Measurements from ENCODE around the gene AP1G1. TPM values are rescaled to one million over a fixed set of nuclear protein-coding genes. Genes with fewer than 3 reads are reported as not detected.

The AP1G1 gene
- polyA plus RNA-seq, 1 donor (not counting 4 experiments of a cell fraction or from before 2014, with no cell fraction given) = 62.5 TPM

- no peak for FAIRE-seq
- H4K20me1 ChIP-seq (ENCODE audit: control insufficient read depth, extremely low read depth, insufficient read depth, low read length) = no peaks in the 10 kb centered on the region
- no peak for DNase-seq (ENCODE audit: low read depth, low spot score)
- dilution Hi-C loops (cut with MboI; ENCODE audit: extremely low pct_ligation_motif_present, low sequenced_read_pairs) = no loop called here
- no peaks in the 10 kb centered on the region for H3K9me1 ChIP-seq (ENCODE audit: control insufficient read depth, extremely low read depth, insufficient read depth, low read length)
- no peak overlapping the region for H3K9ac ChIP-seq (ENCODE audit: control insufficient read depth, extremely low read depth, insufficient read depth, low read length)
- H2AFZ ChIP-seq (ENCODE audit: control insufficient read depth, low read length) = no peak overlapping the region
- no peak overlapping the region for H3K4me2 ChIP-seq (ENCODE audit: control insufficient read depth, extremely low read depth, insufficient read depth, low read depth, low read length)
- H3K4me1 ChIP-seq (ENCODE audit: control insufficient read depth, extremely low read depth, insufficient read depth, low read length) = peaks cover 8% of the 10 kb centered on the region
- no peak overlapping the region for H3K27ac ChIP-seq (ENCODE audit: control insufficient read depth, insufficient read depth, low read length)
- H3K36me3 ChIP-seq (ENCODE audit: control insufficient read depth in 2 of 2, extremely low read depth in 1 of 2, insufficient read depth in 2 of 2, low read length in 2 of 2) = peaks cover 9 to 10% of the 10 kb centered on the region in 2 experiments
- TF ChIP-seq EZH2 (IDR thresholded peaks at IDR 0.05; ENCODE audit: low read length) (no peak), CTCF (optimal IDR thresholded peaks at IDR 0.05 in 1 of 3, IDR thresholded peaks at IDR 0.05 in 1 of 3, conservative IDR thresholded peaks at IDR 0.05 in 1 of 3; ENCODE audit: extremely low read depth in 1 of 3, insufficient read depth in 2 of 3, low read length in 3 of 3) (no peak)
- H3K27me3 ChIP-seq (ENCODE audit: control insufficient read depth, extremely low read depth, insufficient read depth, low read length) = no peaks in the 10 kb centered on the region
- no peaks in the 10 kb centered on the region for H3K9me3 ChIP-seq (ENCODE audit: control insufficient read depth, low read depth, low read length)
- H3K4me3 ChIP-seq (ENCODE audit: control insufficient read depth in 2 of 3, extremely low read depth in 1 of 3, insufficient read depth in 2 of 3, low read depth in 1 of 3, low read length in 3 of 3) = no peak overlapping the region
- peaks cover 56% of the 10 kb centered on the region for H3K79me2 ChIP-seq (ENCODE audit: control insufficient read depth, insufficient read depth, low read length)
Measured at GRCh38 chr16:71777329-71777728, 31.3 kb downstream of the AP1G1 start.

- H3K27me3 ChIP-seq (ENCODE audit: control insufficient read depth, extremely low read depth, insufficient read depth, low read length) = no peaks in the 10 kb centered on the region
- no peak overlapping the region for H3K9ac ChIP-seq (ENCODE audit: control insufficient read depth, extremely low read depth, insufficient read depth, low read length)
- H3K79me2 ChIP-seq (ENCODE audit: control insufficient read depth, insufficient read depth, low read length) = peaks cover 45% of the 10 kb centered on the region
- H3K36me3 ChIP-seq (ENCODE audit: control insufficient read depth in 2 of 2, extremely low read depth in 1 of 2, insufficient read depth in 2 of 2, low read length in 2 of 2) = peaks cover 9 to 10% of the 10 kb centered on the region in 2 experiments
- H3K4me1 ChIP-seq (ENCODE audit: control insufficient read depth, extremely low read depth, insufficient read depth, low read length) = no peaks in the 10 kb centered on the region
- H2AFZ ChIP-seq (ENCODE audit: control insufficient read depth, low read length) = no peak overlapping the region
- dilution Hi-C loops (cut with MboI; ENCODE audit: extremely low pct_ligation_motif_present, low sequenced_read_pairs) = no loop called here
- no peaks in the 10 kb centered on the region for H3K9me3 ChIP-seq (ENCODE audit: control insufficient read depth, low read depth, low read length)
- no peak overlapping the region for H3K4me2 ChIP-seq (ENCODE audit: control insufficient read depth, extremely low read depth, insufficient read depth, low read depth, low read length)
- no peak overlapping the region for H3K27ac ChIP-seq (ENCODE audit: control insufficient read depth, insufficient read depth, low read length)
- H3K4me3 ChIP-seq (ENCODE audit: control insufficient read depth in 2 of 3, extremely low read depth in 1 of 3, insufficient read depth in 2 of 3, low read depth in 1 of 3, low read length in 3 of 3) = no peak overlapping the region
- no peaks in the 10 kb centered on the region for H3K9me1 ChIP-seq (ENCODE audit: control insufficient read depth, extremely low read depth, insufficient read depth, low read length)
- TF ChIP-seq EZH2 (IDR thresholded peaks at IDR 0.05; ENCODE audit: low read length) (no peak), CTCF (optimal IDR thresholded peaks at IDR 0.05 in 1 of 3, IDR thresholded peaks at IDR 0.05 in 1 of 3, conservative IDR thresholded peaks at IDR 0.05 in 1 of 3; ENCODE audit: extremely low read depth in 1 of 3, insufficient read depth in 2 of 3, low read length in 3 of 3) (no peak)
- H4K20me1 ChIP-seq (ENCODE audit: control insufficient read depth, extremely low read depth, insufficient read depth, low read length) = no peaks in the 10 kb centered on the region
- DNase-seq (ENCODE audit: low read depth, low spot score) = no peak
- FAIRE-seq = no peak
Measured at GRCh38 chr16:71775949-71776348, 32.7 kb downstream of the AP1G1 start.

Measured in keratinocyte (primary cell).